Mucosa of descending colon (tissue), 3 donors: ENCODE data around the gene PPP2R3B. TPM values are rescaled to one million over a fixed set of nuclear protein-coding genes. Genes with fewer than 3 reads are reported as not detected.
A peak's percentile ranks its signal among the peaks of the same experiment; 100 is the strongest.
"Not testable (repeated sequence)": the region's sequence is repeated elsewhere in the genome, so short reads cannot be mapped to it uniquely, and the experiment has no call there.

Experiments used
- ATAC-seq: fragments of 200-7000 bp; cut with Tn5 transposase; one replicate; pipeline ENCODE4 v1.9.1; 2020; ENCODE audit warnings: mild to moderate bottlenecking, moderate library complexity
- DNase-seq, 3 donors: peaks; one replicate each; pipeline ENCODE4 v3.0.0-alpha.2; 2020
- H3K36me3 ChIP-seq: fragments of 200-600 bp; one replicate; pipeline ENCODE4 v1.8.0; 2021; ENCODE audit warnings: low read depth, mild to moderate bottlenecking
- H3K4me1 ChIP-seq: fragments of 200-600 bp; one replicate; pipeline ENCODE4 v1.8.0; 2021; ENCODE audit warnings: low read depth, mild to moderate bottlenecking
- H3K4me3 ChIP-seq: fragments of 200-600 bp; one replicate; pipeline ENCODE4 v1.8.0; 2021; ENCODE audit warnings: mild to moderate bottlenecking
- H3K9me3 ChIP-seq: fragments of 200-600 bp; one replicate; pipeline ENCODE4 v1.8.0; 2021; ENCODE audit warnings: mild to moderate bottlenecking
- CTCF ChIP-seq: fragments of 200-600 bp; IDR thresholded peaks from one replicate; pipeline ENCODE4 v1.8.0; 2022; ENCODE audit warnings: antibody characterized with exemption, mild to moderate bottlenecking
- intact Hi-C, 2 donors: fragments of 100-400 bp; cut with DNase I in 1 of 2; cut with micrococcal nuclease in 1 of 2; formaldehyde crosslinking; loops; one replicate each; pipeline versions ENCODE4 v1.11.0 to v1.11.1; 2022; cut with DNase I, micrococcal nuclease
- total RNA-seq, 3 donors: library from RNA; stranded (reverse); fragmentation: NEBNext Ultra II Directional in 2 of 3; extraction: Animal tissue kit (Norgen Biotek cat#: 25700) in 2 of 3; gene quantifications; one replicate each; pipeline versions ENCODE4 v1.2.1 to v1.2.4, GENCODE V29; 2021 to 2023
- donor health status: DM: no; HTN: no; CAD: no; lungs with moderate emphysema.
- donor health status: DM: no; HTN: no; CAD: no.
- donor health status: DM: no; HTN: yes; CAD: no.

The PPP2R3B gene
- total RNA-seq, 3 donors from 2014 or later, result 9.2 to 11.6 (median 11.2) TPM

DNA sequence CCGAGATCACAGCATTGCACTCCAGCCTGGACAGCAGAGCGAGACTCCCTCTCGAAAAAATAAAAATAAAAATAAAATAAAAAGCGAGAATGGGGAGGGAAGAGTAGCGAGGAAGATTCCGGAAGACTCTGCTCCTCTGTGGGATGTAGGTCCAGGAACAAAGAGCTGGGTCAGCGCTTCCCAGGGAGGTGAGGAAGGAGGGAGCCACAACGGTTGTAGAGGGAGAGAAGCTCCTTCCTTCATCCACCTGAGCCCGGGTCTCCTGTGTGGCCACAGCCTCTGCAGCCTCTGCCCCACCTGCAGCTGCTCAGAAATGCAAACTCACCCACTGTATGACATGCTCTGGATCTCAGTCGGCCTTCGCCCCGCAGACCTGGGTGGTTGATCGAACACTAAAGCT is 3.8 kb upstream of the PPP2R3B start:
- TF ChIP-seq CTCF, result no peak
- ATAC-seq, result no peak
- H3K4me3 ChIP-seq, result no peak overlapping the region
- H3K36me3 ChIP-seq, result peaks cover 4% of the 10 kb centered on the region
- intact Hi-C loops, result no loop called here
- no peak for DNase-seq
- no peaks in the 10 kb centered on the region for H3K4me1 ChIP-seq
- no peaks in the 10 kb centered on the region for H3K9me3 ChIP-seq

GRCh38 chrX:389021-389441 is 2.3 kb upstream of the PPP2R3B start:
- no peak for ATAC-seq
- intact Hi-C loops, result no loop called here
- no peak for TF ChIP-seq CTCF
- peaks cover 4% of the 10 kb centered on the region for H3K36me3 ChIP-seq
- no peaks in the 10 kb centered on the region for H3K9me3 ChIP-seq
- H3K4me1 ChIP-seq, result no peaks in the 10 kb centered on the region
- DNase-seq, result no peak
- H3K4me3 ChIP-seq, result no peak overlapping the region

DNA sequence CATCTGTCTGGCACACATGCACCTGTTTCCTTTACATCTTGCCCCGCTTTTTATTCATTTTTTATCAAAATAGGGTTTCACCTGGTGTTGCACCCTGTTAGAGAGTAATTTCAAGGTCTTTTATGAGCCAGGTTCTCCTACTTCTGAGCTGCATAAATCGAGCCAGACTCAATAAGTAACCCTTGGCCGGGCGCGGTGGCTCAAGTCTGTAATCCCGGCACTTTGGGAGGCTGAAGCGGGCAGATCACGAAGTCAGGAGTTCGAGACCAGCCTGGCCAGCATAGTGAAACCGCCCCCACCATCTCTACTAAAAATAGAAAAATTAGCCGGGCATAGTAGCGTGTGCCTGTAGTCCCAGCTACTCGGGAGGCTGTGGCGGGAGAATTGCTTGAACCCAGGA is 1.0 kb upstream of the PPP2R3B start:
- Histone ChIP-seq H3K4me3 (no peak overlapping the region), H3K9me3 (no peaks in the 10 kb centered on the region), H3K36me3 (peaks cover 4% of the 10 kb centered on the region), H3K4me1 (no peaks in the 10 kb centered on the region)
- DNase-seq, result peak in 2 of 3 donors; percentile 44 to 63
- no peak for TF ChIP-seq CTCF
- no peak for ATAC-seq
- intact Hi-C loops, result no loop called here

- H3K9me3 ChIP-seq, result no peaks in the 10 kb centered on the region
- H3K4me1 ChIP-seq, result no peaks in the 10 kb centered on the region
- H3K36me3 ChIP-seq, result peaks cover 4% of the 10 kb centered on the region
- intact Hi-C loops, result no loop called here
- ATAC-seq (no peak), DNase-seq (peak; percentile 20 to 61 (median 54))
- TF ChIP-seq CTCF, result no peak
- peak overlapping the region; percentile 66 for H3K4me3 ChIP-seq
Measured at GRCh38 chrX:386239-386767, 404 bp downstream of the PPP2R3B start.

DNA sequence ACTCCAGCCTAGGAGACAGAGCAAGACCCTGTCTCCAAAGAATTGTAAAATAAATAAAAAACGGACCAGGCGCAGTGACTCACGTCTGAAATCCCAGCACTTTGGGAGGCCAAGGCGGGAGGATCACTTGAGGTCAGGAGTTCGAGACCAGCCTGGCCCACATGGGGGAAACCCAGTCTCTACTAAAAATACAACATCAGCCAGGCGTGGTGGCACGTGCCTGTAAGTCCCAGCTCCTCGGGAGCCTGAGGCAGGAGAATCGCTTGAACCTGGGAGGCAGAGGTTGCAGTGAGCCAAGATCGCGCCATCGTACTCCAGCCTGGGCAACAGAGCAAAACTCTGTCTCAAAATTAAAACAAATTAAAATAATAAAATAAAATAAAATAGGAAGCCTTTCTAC is 971 bp downstream of the PPP2R3B start:
- H3K9me3 ChIP-seq, H3K4me1 ChIP-seq, H3K4me3 ChIP-seq, H3K36me3 ChIP-seq, ATAC-seq, intact Hi-C loops: not testable (repeated sequence)
- DNase-seq, result peak in 1 of 3 donors; percentile 37

DNA sequence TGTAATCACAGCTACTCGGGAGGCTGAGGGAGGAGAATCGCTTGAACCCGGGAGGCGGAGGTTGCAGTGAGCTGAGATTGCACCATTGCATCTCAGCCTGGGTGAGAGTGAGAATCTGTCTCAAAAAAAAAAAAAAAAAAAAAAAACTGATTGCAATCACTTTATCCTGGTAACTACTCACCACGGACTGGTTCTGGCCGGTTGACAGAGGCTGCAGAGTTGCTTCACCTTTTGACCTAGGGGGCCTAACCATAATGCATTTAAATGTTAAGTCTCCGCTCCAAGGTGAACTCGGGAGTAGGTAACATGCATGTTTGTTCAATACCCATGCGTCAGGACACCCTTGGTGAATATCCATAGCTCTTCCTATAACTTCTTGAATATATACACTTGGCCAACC is 1.8 kb downstream of the PPP2R3B start:
- no peak for TF ChIP-seq CTCF
- peaks cover 4% of the 10 kb centered on the region for H3K36me3 ChIP-seq
- DNase-seq, result peak in 1 of 3 donors; percentile 22
- no peaks in the 10 kb centered on the region for H3K9me3 ChIP-seq
- intact Hi-C loops, result no loop called here
- H3K4me1 ChIP-seq, result no peaks in the 10 kb centered on the region
- no peak overlapping the region for H3K4me3 ChIP-seq
- ATAC-seq, result no peak
